Testis (tissue), 3 donors: ENCODE measurements around the gene LIN9. TPM values are rescaled to one million over a fixed set of nuclear protein-coding genes. Genes with fewer than 3 reads are reported as not detected.

ENCODE experiments used
- DNase-seq: peaks from one replicate; pipeline ENCODE4 v3.0.0-alpha.2; 2019
- H3K27ac ChIP-seq, 2 donors: fragments of 200-600 bp; sonication (generic); one replicate each; pipeline ENCODE4 v1.5.1; 2019
- H3K27me3 ChIP-seq: fragments of 200-600 bp; sonication (generic); one replicate; pipeline ENCODE4 v1.5.1; 2019
- H3K36me3 ChIP-seq: fragments of 200-600 bp; sonication (generic); one replicate; pipeline ENCODE4 v1.5.1; 2017; ENCODE audit warnings: low read depth; ENCODE audit errors: missing control alignments
- H3K4me1 ChIP-seq: fragments of 200-600 bp; sonication (generic); one replicate; pipeline ENCODE4 v1.5.1; 2019
- H3K4me3 ChIP-seq, 2 donors: fragments of 200-600 bp; sonication (generic); one replicate each; pipeline ENCODE4 v1.5.1; 2017 to 2019
- H3K9me3 ChIP-seq: fragments of 200-600 bp; sonication (generic); one replicate; pipeline ENCODE4 v1.5.1; 2017
- POLR2A ChIP-seq: fragments of 450-650 bp; IDR thresholded peaks from one replicate; pipeline ENCODE4 v1.6.1; 2017; ENCODE audit warnings: antibody characterized with exemption, mild to moderate bottlenecking, moderate library complexity
- WGBS, 2 donors: methylation state at CpG; one replicate each; pipeline ENCODE4 v1.1.5; 2018; 5-methylcytosine and 5-hydroxymethylcytosine counted together
- intact Hi-C: fragments of 100-400 bp; cut with DNase I; formaldehyde crosslinking; loops from one replicate; pipeline ENCODE4 v1.15.1; 2023; ENCODE audit warnings: low total_unique reads
- polyA plus RNA-seq: library from polyadenylated mRNA; stranded (reverse); fragments of 350-450 nt; fragmentation: Illumina TruSeq; extraction: RNeasy Lipid Tissue Mini Kit (QIAGEN cat#74804); gene quantifications from one replicate; pipeline ENCODE4 v1.2.3, GENCODE V29; 2014; ENCODE audit warnings: low read depth, low replicate concordance; ENCODE audit not compliant: insufficient read depth
- total RNA-seq, 2 donors: library from RNA; depleted of rRNA; stranded (reverse); fragments of >200 nt; gene quantifications; one replicate each; pipeline ENCODE4 v1.2.3, GENCODE V29; 2016
- TF ChIP-seq, protein P1 (sequence below), 3 experiments: fragments of 450-650 bp in 2 of 3; fragments of 200-600 bp in 1 of 3; sonication (generic) in 1 of 3; IDR thresholded peaks; one replicate each; pipeline ENCODE4 v1.5.1; 2016 to 2019; ENCODE audit warnings: antibody characterized with exemption in 3 of 3, mild to moderate bottlenecking in 2 of 3, moderate library complexity in 1 of 3

The LIN9 gene
- total and polyA plus RNA-seq, 3 donors from 2014 or later: 8.2 to 13.9 (median 9.9) TPM

DNA sequence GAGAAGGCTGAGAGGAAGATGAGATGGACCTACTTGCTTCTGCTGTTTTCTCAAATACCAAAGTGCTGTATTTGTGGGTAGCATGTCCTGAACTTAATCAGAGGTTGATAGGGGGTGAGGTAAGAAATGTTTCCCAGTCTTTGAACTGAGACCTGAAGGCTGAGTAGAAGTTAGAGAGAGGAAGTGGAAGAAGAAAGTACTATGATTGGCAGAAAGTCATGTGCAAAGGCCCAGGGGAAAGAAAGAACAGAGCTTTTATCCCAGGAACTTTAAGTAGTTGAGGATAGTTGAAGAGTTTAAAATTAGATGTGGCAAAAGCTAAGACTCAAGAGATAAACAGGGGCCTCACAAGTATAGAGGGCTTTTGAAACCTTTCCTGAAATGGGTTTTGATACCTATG, 15.5 kb upstream of the LIN9 start:
- intact Hi-C loops: no loop called here
- TF ChIP-seq, protein P1, sequence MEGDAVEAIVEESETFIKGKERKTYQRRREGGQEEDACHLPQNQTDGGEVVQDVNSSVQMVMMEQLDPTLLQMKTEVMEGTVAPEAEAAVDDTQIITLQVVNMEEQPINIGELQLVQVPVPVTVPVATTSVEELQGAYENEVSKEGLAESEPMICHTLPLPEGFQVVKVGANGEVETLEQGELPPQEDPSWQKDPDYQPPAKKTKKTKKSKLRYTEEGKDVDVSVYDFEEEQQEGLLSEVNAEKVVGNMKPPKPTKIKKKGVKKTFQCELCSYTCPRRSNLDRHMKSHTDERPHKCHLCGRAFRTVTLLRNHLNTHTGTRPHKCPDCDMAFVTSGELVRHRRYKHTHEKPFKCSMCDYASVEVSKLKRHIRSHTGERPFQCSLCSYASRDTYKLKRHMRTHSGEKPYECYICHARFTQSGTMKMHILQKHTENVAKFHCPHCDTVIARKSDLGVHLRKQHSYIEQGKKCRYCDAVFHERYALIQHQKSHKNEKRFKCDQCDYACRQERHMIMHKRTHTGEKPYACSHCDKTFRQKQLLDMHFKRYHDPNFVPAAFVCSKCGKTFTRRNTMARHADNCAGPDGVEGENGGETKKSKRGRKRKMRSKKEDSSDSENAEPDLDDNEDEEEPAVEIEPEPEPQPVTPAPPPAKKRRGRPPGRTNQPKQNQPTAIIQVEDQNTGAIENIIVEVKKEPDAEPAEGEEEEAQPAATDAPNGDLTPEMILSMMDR (IDR thresholded peaks at IDR 0.05): no peak
- no peak for TF ChIP-seq POLR2A
- Histone ChIP-seq H3K9me3 (no peaks in the 10 kb centered on the region), H3K4me1 (no peaks in the 10 kb centered on the region), H3K27me3 (no peaks in the 10 kb centered on the region), H3K27ac (no peak overlapping the region), H3K36me3 (no peaks in the 10 kb centered on the region), H3K4me3 (no peak overlapping the region)
- DNase-seq: no peak

DNA sequence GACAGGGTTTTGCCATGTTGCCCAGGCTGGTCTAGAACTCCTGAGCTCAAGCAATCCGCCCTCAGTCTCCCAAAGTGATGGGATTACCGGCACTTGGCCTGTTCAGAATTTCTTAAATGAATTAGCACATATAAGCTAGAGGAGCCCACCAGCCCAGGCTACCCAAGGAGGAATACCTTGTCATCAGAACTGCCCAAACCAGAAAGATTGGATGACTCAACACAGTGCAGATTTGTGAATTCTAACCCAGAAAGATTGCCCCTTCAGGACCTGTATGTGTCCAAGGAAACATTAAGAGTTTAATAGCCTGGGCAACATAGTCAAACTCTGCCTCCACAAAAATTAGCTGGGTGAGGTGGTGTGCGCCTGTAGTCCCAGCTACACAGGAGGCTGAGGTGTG, 14.0 kb upstream of the LIN9 start:
- 75 to 89% methylated on average over 2 to 3 of the region's 3 CpGs for WGBS, 2 donors
- no peak overlapping the region for H3K27ac ChIP-seq
- DNase-seq: no peak
- H3K4me3 ChIP-seq: no peak overlapping the region
- TF ChIP-seq POLR2A: no peak
- TF ChIP-seq, protein P1 (IDR thresholded peaks at IDR 0.05): no peak
- no peaks in the 10 kb centered on the region for H3K9me3 ChIP-seq
- no peaks in the 10 kb centered on the region for H3K36me3 ChIP-seq
- H3K27me3 ChIP-seq: no peaks in the 10 kb centered on the region
- H3K4me1 ChIP-seq: no peaks in the 10 kb centered on the region
- intact Hi-C loops: no loop called here

DNA sequence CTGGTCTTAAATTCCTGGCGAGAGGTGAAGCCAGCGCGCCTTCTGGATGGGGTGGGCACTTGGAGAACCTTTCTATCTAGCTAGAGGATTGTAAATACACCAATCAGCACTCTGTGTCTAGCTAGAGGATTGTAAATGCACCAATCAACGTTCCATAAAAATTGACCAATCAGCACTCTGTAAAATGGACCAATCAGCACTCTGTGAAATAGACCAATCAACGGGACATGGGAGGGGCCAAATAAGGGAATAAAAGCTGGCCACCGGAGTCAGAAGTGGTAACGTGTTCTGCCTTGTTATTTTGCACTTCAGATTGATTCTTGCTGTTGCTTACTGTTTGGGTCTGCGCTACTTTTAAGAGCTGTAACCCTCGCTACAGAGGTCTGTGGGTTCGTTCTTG, 12.0 kb upstream of the LIN9 start:
- no peak for TF ChIP-seq POLR2A
- TF ChIP-seq, protein P1 (IDR thresholded peaks at IDR 0.05): no peak
- Histone ChIP-seq H3K4me1 (no peaks in the 10 kb centered on the region), H3K9me3 (no peaks in the 10 kb centered on the region), H3K27me3 (no peaks in the 10 kb centered on the region), H3K36me3 (no peaks in the 10 kb centered on the region), H3K27ac (no peak overlapping the region), H3K4me3 (peak overlapping the region in 1 of 2 donors; percentile 2)
- DNase-seq: peak; percentile 44
- WGBS, 2 donors: 79 to 85% methylated on average over 10 of the region's 10 CpGs
- intact Hi-C loops: no loop called here

DNA sequence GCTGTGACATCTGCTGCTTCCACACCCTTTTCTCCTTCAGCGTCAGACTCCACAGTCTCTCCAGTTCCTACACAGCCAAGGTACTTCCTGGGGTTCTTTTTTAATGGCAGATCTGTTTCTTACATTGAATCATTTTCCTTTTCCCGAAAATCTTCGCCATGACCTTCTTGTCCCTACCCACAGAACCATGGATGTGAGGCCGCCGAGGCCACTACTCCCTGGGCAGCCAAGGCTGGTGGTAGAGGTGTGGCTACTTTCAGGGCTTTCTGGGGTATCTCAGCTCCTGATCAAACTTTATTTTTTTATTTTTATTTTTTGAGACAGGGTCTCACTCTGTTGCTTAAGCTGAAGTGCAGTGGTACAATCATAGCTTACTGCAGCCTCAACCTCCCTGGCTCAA, 9.5 kb upstream of the LIN9 start:
- Histone ChIP-seq H3K36me3 (no peaks in the 10 kb centered on the region), H3K9me3 (no peaks in the 10 kb centered on the region), H3K27ac (no peak overlapping the region), H3K27me3 (no peaks in the 10 kb centered on the region), H3K4me1 (no peaks in the 10 kb centered on the region), H3K4me3 (no peak overlapping the region)
- no peak for DNase-seq
- TF ChIP-seq POLR2A: no peak
- TF ChIP-seq, protein P1 (IDR thresholded peaks at IDR 0.05): no peak
- 93 to 97% methylated on average over 5 of the region's 5 CpGs for WGBS, 2 donors
- intact Hi-C loops: no loop called here

DNA sequence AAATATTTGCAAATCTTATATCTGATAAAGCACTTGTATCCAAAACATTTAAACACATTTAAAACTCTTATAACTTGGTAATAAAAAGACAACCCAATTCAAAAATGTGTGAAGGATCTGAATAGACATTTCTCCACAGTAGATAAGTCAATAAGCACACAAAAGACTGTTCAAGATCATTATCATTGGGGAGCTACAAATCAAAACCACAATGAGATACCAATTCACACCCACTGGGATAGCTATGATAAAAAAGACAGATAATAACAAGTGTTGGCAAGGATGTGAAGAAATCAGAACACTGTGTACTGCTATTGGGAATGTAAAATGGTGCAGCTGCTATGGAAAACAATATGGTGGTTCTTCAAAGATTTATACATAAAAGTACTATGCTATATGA, 5.1 kb upstream of the LIN9 start:
- H3K9me3 ChIP-seq: no peaks in the 10 kb centered on the region
- H3K27me3 ChIP-seq: no peaks in the 10 kb centered on the region
- no peak for DNase-seq
- no peak for TF ChIP-seq POLR2A
- TF ChIP-seq, protein P1 (IDR thresholded peaks at IDR 0.05): no peak
- no peaks in the 10 kb centered on the region for H3K4me1 ChIP-seq
- no peak overlapping the region for H3K4me3 ChIP-seq
- H3K27ac ChIP-seq: no peak overlapping the region
- intact Hi-C loops: no loop called here
- no peaks in the 10 kb centered on the region for H3K36me3 ChIP-seq
